Measurements from ENCODE around the gene CTBP2.

The CTBP2 gene

DNA sequence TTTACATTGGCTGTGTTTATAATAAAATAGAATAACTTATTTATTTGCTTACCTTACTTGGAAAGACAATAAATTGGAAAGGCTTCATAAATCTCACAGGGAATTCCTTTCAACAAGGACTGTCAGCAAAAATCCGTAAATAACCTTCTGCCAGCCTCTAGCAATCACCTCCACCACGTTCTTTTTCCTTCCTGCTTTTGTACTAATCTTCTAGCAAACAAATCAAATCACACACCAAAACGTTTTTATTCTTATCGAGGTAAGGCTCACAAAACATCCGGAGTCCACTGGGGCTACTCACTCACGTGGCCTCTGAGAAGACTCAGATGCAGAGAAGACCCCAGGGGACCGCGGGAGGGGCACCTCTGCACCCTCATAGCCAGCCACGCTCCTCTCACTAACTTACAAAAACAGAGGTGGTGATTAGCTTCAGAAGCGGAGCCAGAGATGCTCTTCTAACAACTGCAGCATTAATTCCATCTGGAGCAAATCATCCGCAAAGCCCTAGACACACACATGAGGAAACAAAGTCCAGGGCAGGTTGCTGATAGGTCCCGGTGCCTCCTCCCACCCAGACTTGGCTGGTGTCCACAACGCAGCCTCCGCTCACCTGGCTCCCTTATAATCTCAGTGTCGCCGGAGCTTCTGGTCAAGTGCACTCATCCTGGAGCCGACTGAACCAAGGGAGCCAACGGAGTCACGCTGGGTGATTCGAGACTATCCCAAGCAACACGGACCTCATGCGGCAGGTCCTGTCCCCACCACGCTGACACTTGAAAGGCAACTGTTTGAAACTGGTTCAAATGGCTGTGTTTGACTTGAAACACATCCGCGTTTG, 22.5 kb downstream of the CTBP2 start:
- Histone ChIP-seq H3K27ac (ENCODE audit: low read depth, low read length) (no peak overlapping the region), H3K9me3 (ENCODE audit: control insufficient read depth, insufficient read depth, low read length) (no peaks in the 10 kb centered on the region), H3K4me1 (ENCODE audit: control insufficient read depth, low read length) (no peaks in the 10 kb centered on the region), H3K79me2 (ENCODE audit: control insufficient read depth, low read length) (peaks cover 46% of the 10 kb centered on the region), H3K4me3 (ENCODE audit: low read length) (no peak overlapping the region), H3K36me3 (ENCODE audit: control insufficient read depth, low read length) (no peaks in the 10 kb centered on the region), H4K20me1 (ENCODE audit: control insufficient read depth, insufficient read depth, low read depth, low read length) (0 out of 2 replicates have a peak, but pooled peaks cover 4% of the 10 kb centered on the region), H3K4me2 (ENCODE audit: low read length) (no peak overlapping the region), H3F3A (ENCODE audit: control insufficient read depth, insufficient read depth) (no peaks in the 10 kb centered on the region), H3K27me3 (ENCODE audit: control insufficient read depth, low read length) (no peaks in the 10 kb centered on the region), H3K9me2 (replicated peaks; ENCODE audit: control insufficient read depth, low read length) (no peaks in the 10 kb centered on the region)
- no peak for TF ChIP-seq EZH2phosphoT487 (IDR thresholded peaks at IDR 0.05; ENCODE audit: borderline replicate concordance, low read length)
- TF ChIP-seq, protein P1, sequence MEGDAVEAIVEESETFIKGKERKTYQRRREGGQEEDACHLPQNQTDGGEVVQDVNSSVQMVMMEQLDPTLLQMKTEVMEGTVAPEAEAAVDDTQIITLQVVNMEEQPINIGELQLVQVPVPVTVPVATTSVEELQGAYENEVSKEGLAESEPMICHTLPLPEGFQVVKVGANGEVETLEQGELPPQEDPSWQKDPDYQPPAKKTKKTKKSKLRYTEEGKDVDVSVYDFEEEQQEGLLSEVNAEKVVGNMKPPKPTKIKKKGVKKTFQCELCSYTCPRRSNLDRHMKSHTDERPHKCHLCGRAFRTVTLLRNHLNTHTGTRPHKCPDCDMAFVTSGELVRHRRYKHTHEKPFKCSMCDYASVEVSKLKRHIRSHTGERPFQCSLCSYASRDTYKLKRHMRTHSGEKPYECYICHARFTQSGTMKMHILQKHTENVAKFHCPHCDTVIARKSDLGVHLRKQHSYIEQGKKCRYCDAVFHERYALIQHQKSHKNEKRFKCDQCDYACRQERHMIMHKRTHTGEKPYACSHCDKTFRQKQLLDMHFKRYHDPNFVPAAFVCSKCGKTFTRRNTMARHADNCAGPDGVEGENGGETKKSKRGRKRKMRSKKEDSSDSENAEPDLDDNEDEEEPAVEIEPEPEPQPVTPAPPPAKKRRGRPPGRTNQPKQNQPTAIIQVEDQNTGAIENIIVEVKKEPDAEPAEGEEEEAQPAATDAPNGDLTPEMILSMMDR (IDR thresholded peaks at IDR 0.05; ENCODE audit: low read depth, low read length, poor library complexity, severe bottlenecking): no peak

DNA sequence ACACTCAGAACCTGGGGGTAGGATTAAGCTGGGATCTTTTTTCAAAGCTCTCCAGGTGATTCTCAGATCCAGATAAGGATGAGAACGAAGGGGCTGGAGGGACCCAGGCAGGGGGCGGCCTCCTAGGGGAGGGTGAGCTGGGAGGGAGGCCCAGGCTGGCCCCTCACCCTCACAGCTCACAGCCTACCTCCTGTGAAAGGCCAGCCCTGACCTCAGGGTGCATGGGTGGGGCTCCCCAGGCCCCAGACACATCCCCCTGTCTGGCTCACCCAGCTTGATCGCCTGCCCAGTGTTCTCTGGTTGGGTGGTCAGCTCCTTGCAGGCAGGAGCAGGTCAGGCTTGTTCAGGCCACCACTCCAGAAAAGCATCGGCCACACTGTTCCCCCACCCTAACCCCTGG, 24.3 kb downstream of the CTBP2 start:
- H4K20me1 ChIP-seq (ENCODE audit: control insufficient read depth, insufficient read depth, low read depth, low read length): no peaks in the 10 kb centered on the region
- no peak overlapping the region for H3K4me2 ChIP-seq (ENCODE audit: low read length)
- H3K9me2 ChIP-seq (replicated peaks; ENCODE audit: control insufficient read depth, low read length): no peaks in the 10 kb centered on the region
- no peaks in the 10 kb centered on the region for H3K4me1 ChIP-seq (ENCODE audit: control insufficient read depth, low read length)
- H3K9me3 ChIP-seq (ENCODE audit: control insufficient read depth, insufficient read depth, low read length): no peaks in the 10 kb centered on the region
- no peaks in the 10 kb centered on the region for H3K36me3 ChIP-seq (ENCODE audit: control insufficient read depth, low read length)
- peaks cover 34% of the 10 kb centered on the region for H3K79me2 ChIP-seq (ENCODE audit: control insufficient read depth, low read length)
- H3K27ac ChIP-seq (ENCODE audit: low read depth, low read length): no peak overlapping the region
- H3F3A ChIP-seq (ENCODE audit: control insufficient read depth, insufficient read depth): no peaks in the 10 kb centered on the region
- H3K4me3 ChIP-seq (ENCODE audit: low read length): no peak overlapping the region
- H3K27me3 ChIP-seq (ENCODE audit: control insufficient read depth, low read length): no peaks in the 10 kb centered on the region
- TF ChIP-seq EZH2phosphoT487 (IDR thresholded peaks at IDR 0.05; ENCODE audit: borderline replicate concordance, low read length): no peak
- TF ChIP-seq, protein P1 (IDR thresholded peaks at IDR 0.05; ENCODE audit: low read depth, low read length, poor library complexity, severe bottlenecking): no peak

DNA sequence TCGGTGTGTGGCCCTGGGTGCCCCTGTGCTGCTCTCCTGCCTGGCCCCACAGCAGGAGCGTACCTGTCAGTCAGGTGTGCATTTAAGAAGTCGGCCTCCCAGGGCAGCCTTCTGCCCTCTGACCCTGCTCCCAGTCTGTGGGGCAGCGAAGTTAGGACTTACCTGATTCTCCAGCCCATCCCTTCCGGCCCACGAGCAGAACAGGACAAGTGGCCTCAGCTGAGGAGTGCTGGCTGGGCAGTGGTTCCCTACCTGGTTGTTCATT, 24.7 kb downstream of the CTBP2 start:
- H3K4me3 ChIP-seq (ENCODE audit: low read length): no peak overlapping the region
- TF ChIP-seq, protein P1 (IDR thresholded peaks at IDR 0.05; ENCODE audit: low read depth, low read length, poor library complexity, severe bottlenecking): no peak
- TF ChIP-seq EZH2phosphoT487 (IDR thresholded peaks at IDR 0.05; ENCODE audit: borderline replicate concordance, low read length): no peak
- no peaks in the 10 kb centered on the region for H3K4me1 ChIP-seq (ENCODE audit: control insufficient read depth, low read length)
- H3K27ac ChIP-seq (ENCODE audit: low read depth, low read length): no peak overlapping the region
- H3K9me3 ChIP-seq (ENCODE audit: control insufficient read depth, insufficient read depth, low read length): no peaks in the 10 kb centered on the region
- no peak overlapping the region for H3K4me2 ChIP-seq (ENCODE audit: low read length)
- H3K36me3 ChIP-seq (ENCODE audit: control insufficient read depth, low read length): no peaks in the 10 kb centered on the region
- no peaks in the 10 kb centered on the region for H3K27me3 ChIP-seq (ENCODE audit: control insufficient read depth, low read length)
- no peaks in the 10 kb centered on the region for H3F3A ChIP-seq (ENCODE audit: control insufficient read depth, insufficient read depth)
- H4K20me1 ChIP-seq (ENCODE audit: control insufficient read depth, insufficient read depth, low read depth, low read length): no peaks in the 10 kb centered on the region
- no peaks in the 10 kb centered on the region for H3K9me2 ChIP-seq (replicated peaks; ENCODE audit: control insufficient read depth, low read length)
- peaks cover 34% of the 10 kb centered on the region for H3K79me2 ChIP-seq (ENCODE audit: control insufficient read depth, low read length)
